Uterus (tissue), 4 donors: ENCODE data around the gene CHMP1A. TPM values are rescaled to one million over a fixed set of nuclear protein-coding genes. Genes with fewer than 3 reads are reported as not detected.

Experiments used
- DNase-seq, 2 donors: peaks; one replicate each; pipeline ENCODE4 v3.0.0-alpha.2; 2019 to 2020
- H3K27ac ChIP-seq, 2 donors: fragments of 200-600 bp; sonication (generic); 1 replicate in 1 of 2; 2 replicates in 1 of 2; pipeline ENCODE4 v1.5.1; 2016 to 2018
- H3K27me3 ChIP-seq, 2 donors: fragments of 200-600 bp; sonication (generic); one replicate each; pipeline ENCODE4 v1.5.1; 2018 to 2019; ENCODE audit warnings: control low read depth in 1 of 2
- H3K36me3 ChIP-seq, 2 donors: fragments of 200-600 bp; sonication (generic); one replicate each; pipeline ENCODE4 v1.5.1; 2019; ENCODE audit warnings: control low read depth in 1 of 2
- H3K4me1 ChIP-seq, 2 donors: fragments of 200-600 bp; sonication (generic); one replicate each; pipeline ENCODE4 v1.5.1; 2018 to 2019; ENCODE audit warnings: control low read depth in 1 of 2
- H3K4me3 ChIP-seq, 2 donors: fragments of 200-600 bp; sonication (generic); 1 replicate in 1 of 2; 2 replicates in 1 of 2; pipeline ENCODE4 v1.5.1; 2018 to 2019; ENCODE audit warnings: mild to moderate bottlenecking in 1 of 2
- H3K9me3 ChIP-seq, 2 donors: fragments of 200-600 bp; sonication (generic); one replicate each; pipeline ENCODE4 v1.5.1; 2019; ENCODE audit warnings: control low read depth in 1 of 2
- CTCF ChIP-seq, 4 experiments: fragments of 200-600 bp in 2 of 4; fragments of 450-650 bp in 2 of 4; sonication (generic) in 2 of 4; IDR thresholded peaks; one replicate each; pipeline ENCODE4 v1.5.1; 2016 to 2019; ENCODE audit warnings: antibody characterized with exemption in 4 of 4, mild to moderate bottlenecking in 2 of 4, moderate library complexity in 1 of 4
- POLR2A ChIP-seq, 2 donors: fragments of 450-650 bp; IDR thresholded peaks; one replicate each; pipeline ENCODE4 v1.6.1; 2016; ENCODE audit warnings: antibody characterized with exemption in 2 of 2, mild to moderate bottlenecking in 1 of 2, moderate library complexity in 1 of 2
- intact Hi-C: fragments of 100-400 bp; cut with DNase I; formaldehyde crosslinking; loops from one replicate; pipeline ENCODE4 v1.15.1; 2023; ENCODE audit warnings: low total_unique reads
- total RNA-seq, 4 donors: library from RNA; depleted of rRNA in 3 of 4; stranded (reverse); fragments of >200 nt in 3 of 4; gene quantifications; one replicate each; pipeline versions ENCODE4 v1.1.0 to v1.2.4, GENCODE V29; 2014 to 2023
- donor health status: DM: yes; HTN: yes; CAD: no.

Gene CHMP1A
- total RNA-seq, result 10 to 100 TPM; 26.9 to 84.3 (median 58.7) TPM

- intact Hi-C loops, result no loop called here
- H3K27ac ChIP-seq, result peak within 1 kb of the TSS; percentile 30 to 62
- H3K9me3 ChIP-seq, result no peaks in the 10 kb centered on the region
- H3K4me1 ChIP-seq, result peaks cover 0 to 7% of the 10 kb centered on the region in 2 donors
- no peaks in the 10 kb centered on the region for H3K27me3 ChIP-seq
- TF ChIP-seq POLR2A (IDR thresholded peaks at IDR 0.05) (peak in 1 of 2 donors; percentile 61), CTCF (IDR thresholded peaks at IDR 0.05) (no peak)
- H3K36me3 ChIP-seq, result no peaks in the 10 kb centered on the region
- peak; percentile 81 to 92 for DNase-seq
- peak within 1 kb of the TSS; percentile 64 to 84 for H3K4me3 ChIP-seq
These were observed at the start of gene CHMP1A, which contains the start of gene SPATA33 for GRCh38 chr16:89657442-89658220. TSS of gene CHMP1A (minus strand) at chr16:89657708. CDS start at chr16:89657588, 120 bp downstream. TSS of gene SPATA33 (plus strand) at chr16:89657836. CDS start at chr16:89657912, 76 bp downstream.

- Histone ChIP-seq H3K27me3 (no peaks in the 10 kb centered on the region), H3K4me1 (no peaks in the 10 kb centered on the region), H3K9me3 (no peaks in the 10 kb centered on the region), H3K27ac (no peak overlapping the region), H3K4me3 (no peak overlapping the region), H3K36me3 (no peaks in the 10 kb centered on the region)
- no peak for DNase-seq
- TF ChIP-seq POLR2A (IDR thresholded peaks at IDR 0.05), result no peak
- TF ChIP-seq CTCF (IDR thresholded peaks at IDR 0.05), result no peak
- intact Hi-C loops, result loop anchor here (5.0 kb wide), 1 partner anchor 241 kb away; the partner anchor contains the start of gene DEF8
These were observed 49.2 kb upstream of the CHMP1A start for GRCh38 chr16:89706518-89707260.

GRCh38 chr16:89705006-89705405, 47.5 kb upstream of the CHMP1A start:
- no peak for DNase-seq
- Histone ChIP-seq H3K9me3 (no peaks in the 10 kb centered on the region), H3K36me3 (no peaks in the 10 kb centered on the region), H3K4me3 (no peak overlapping the region), H3K27ac (no peak overlapping the region), H3K4me1 (peaks cover 0 to 11% of the 10 kb centered on the region in 2 donors), H3K27me3 (no peaks in the 10 kb centered on the region)
- TF ChIP-seq CTCF (IDR thresholded peaks at IDR 0.05) (no peak), POLR2A (IDR thresholded peaks at IDR 0.05) (no peak)
- intact Hi-C loops, result loop anchor here (5.0 kb wide), 1 partner anchor 242 kb away; the partner anchor contains the start of gene DEF8

- DNase-seq, result no peak
- Histone ChIP-seq H3K9me3 (no peaks in the 10 kb centered on the region), H3K27me3 (no peaks in the 10 kb centered on the region), H3K4me1 (peaks cover 0 to 11% of the 10 kb centered on the region in 2 donors), H3K4me3 (no peak overlapping the region), H3K27ac (no peak overlapping the region), H3K36me3 (no peaks in the 10 kb centered on the region)
- TF ChIP-seq CTCF (IDR thresholded peaks at IDR 0.05) (no peak), POLR2A (IDR thresholded peaks at IDR 0.05) (no peak)
- intact Hi-C loops, result no loop called here
These were observed 46.8 kb upstream of the CHMP1A start for GRCh38 chr16:89704281-89704680.
